Spleen (tissue), 11 donors: ENCODE results near the gene ZNF467. TPM values are rescaled to one million over a fixed set of nuclear protein-coding genes. Genes with fewer than 3 reads are reported as not detected.

Experiments
- DNase-seq: peaks from one replicate; pipeline ENCODE4 v3.0.0-alpha.2; 2020
- H3K27ac ChIP-seq, 8 donors: fragments of 200-600 bp; sonication (generic) in 7 of 8; 1 replicate in 4 of 8; 2 replicates in 4 of 8; pipeline versions ENCODE4 v1.5.0 to v1.8.0; 2016 to 2021; ENCODE audit warnings: inconsistent platforms in 4 of 8, mild to moderate bottlenecking in 4 of 8, moderate library complexity in 1 of 8
- H3K27me3 ChIP-seq, 7 donors: fragments of 200-600 bp; sonication (generic) in 6 of 7; replicated peaks in 1 of 7; 1 replicate in 4 of 7; 2 replicates in 3 of 7; pipeline versions ENCODE4 v1.5.0 to v1.8.0; 2016 to 2021; ENCODE audit warnings: inconsistent platforms in 3 of 7, mild to moderate bottlenecking in 1 of 7
- H3K36me3 ChIP-seq, 6 donors: fragments of 200-600 bp; sonication (generic) in 5 of 6; 1 replicate in 4 of 6; 2 replicates in 2 of 6; pipeline versions ENCODE4 v1.5.0 to v1.8.0; 2016 to 2021; ENCODE audit warnings: inconsistent platforms in 2 of 6
- H3K4me1 ChIP-seq, 6 donors: fragments of 200-600 bp; sonication (generic) in 5 of 6; 1 replicate in 3 of 6; 2 replicates in 3 of 6; pipeline versions ENCODE4 v1.5.0 to v1.8.0; 2016 to 2021; ENCODE audit warnings: inconsistent platforms in 3 of 6
- H3K4me3 ChIP-seq, 8 donors: fragments of 200-600 bp; sonication (generic) in 7 of 8; 1 replicate in 4 of 8; 2 replicates in 4 of 8; pipeline versions ENCODE4 v1.5.0 to v1.8.0; 2016 to 2021; ENCODE audit warnings: inconsistent platforms in 4 of 8, mild to moderate bottlenecking in 4 of 8, moderate library complexity in 2 of 8
- H3K9me3 ChIP-seq, 8 donors: fragments of 200-600 bp; sonication (generic) in 7 of 8; 1 replicate in 4 of 8; 2 replicates in 4 of 8; pipeline versions ENCODE4 v1.5.0 to v1.8.0; 2016 to 2021; ENCODE audit warnings: inconsistent platforms in 4 of 8
- CTCF ChIP-seq, 11 experiments: fragments of 200-600 bp in 7 of 11; fragments of 450-650 bp in 4 of 11; sonication (generic) in 4 of 11; IDR thresholded peaks in 8 of 11; conservative IDR thresholded peaks in 3 of 11; 1 replicate in 7 of 11; 2 replicates in 4 of 11; pipeline versions ENCODE4 v1.4.0 to v1.8.0; 2016 to 2021; ENCODE audit warnings: antibody characterized with exemption in 11 of 11, inconsistent platforms in 4 of 11, mild to moderate bottlenecking in 1 of 11
- POLR2A ChIP-seq, 3 donors: fragments of 450-650 bp; IDR thresholded peaks; one replicate each; pipeline ENCODE4 v1.5.1; 2017; ENCODE audit warnings: antibody characterized with exemption in 3 of 3, mild to moderate bottlenecking in 1 of 3
- POLR2AphosphoS5 ChIP-seq, 3 donors: sonication (generic); formaldehyde crosslinking; IDR thresholded peaks; one replicate each; pipeline ENCODE4 v1.5.1; 2017; ENCODE audit warnings: antibody characterized with exemption in 3 of 3
- WGBS, 5 donors: extraction: QIAGEN DNeasy Blood & Tissue Kit in 3 of 5; methylation state at CpG; one replicate each; pipeline versions ENCODE4 v1.1.5 to v1.1.7; 2013 to 2018; 5-methylcytosine and 5-hydroxymethylcytosine counted together
- intact Hi-C: fragments of 100-400 bp; cut with DNase I; formaldehyde crosslinking; loops from one replicate; pipeline ENCODE4 v1.15.0; 2023; ENCODE audit warnings: low total_unique reads
- polyA plus RNA-seq, 3 donors: library from polyadenylated mRNA; stranded (reverse); fragments of 200-250 nt; gene quantifications; one replicate each; pipeline ENCODE4 v1.2.1, GENCODE V29; 2013
- total RNA-seq, 7 donors: library from RNA; depleted of rRNA in 3 of 7; stranded (reverse); fragments of >200 nt in 3 of 7; fragmentation: NEBNext Ultra II Directional in 4 of 7; extraction: Animal tissue kit (Norgen Biotek cat#: 25700) in 4 of 7; gene quantifications; one replicate each; pipeline versions ENCODE4 v1.1.0 to v1.2.1, GENCODE V29; 2016 to 2021
- donor health status: healthy with polysubstance abuse.
- donor health status: DM: no; HTN: no; CAD: no; lungs with moderate emphysema.
- donor health status: DM: no; HTN: no; CAD: no.
- donor health status: Bipolar disorder and iron deficiency.
- donor health status: healthy.
- donor health status: DM: no; HTN: no; CAD: no.
- donor health status: DM: yes; HTN: yes; CAD: no.

The ZNF467 gene
- total and polyA plus RNA-seq, 10 donors = 6.0 to 48.5 (median 31.3) TPM

GRCh38 chr7:149752646-149753045 is 20.7 kb downstream of the ZNF467 start:
- H3K4me1 ChIP-seq = peaks cover 0 to 30% (median 12%) of the 10 kb centered on the region in 6 donors
- TF ChIP-seq CTCF (IDR thresholded peaks at IDR 0.05 in 8 of 11, conservative IDR thresholded peaks at IDR 0.05 in 3 of 11) = no peak
- TF ChIP-seq POLR2AphosphoS5 (IDR thresholded peaks at IDR 0.05) = no peak
- TF ChIP-seq POLR2A (IDR thresholded peaks at IDR 0.05) = no peak
- peak overlapping the region in 1 of 8 donors; percentile 5 for H3K27ac ChIP-seq
- H3K36me3 ChIP-seq = no peaks in the 10 kb centered on the region
- H3K4me3 ChIP-seq = no peak overlapping the region
- intact Hi-C loops = no loop called here
- DNase-seq = peak; percentile 61
- 32 to 48% (median 42%) methylated on average over 5 of the region's 5 CpGs for WGBS, 5 donors
- peaks cover 0 to 4% (median 0%) of the 10 kb centered on the region in 8 donors for H3K9me3 ChIP-seq
- no peaks in the 10 kb centered on the region for H3K27me3 ChIP-seq

- Histone ChIP-seq H3K4me1 (peaks cover 0 to 30% (median 12%) of the 10 kb centered on the region in 6 donors), H3K27ac (peak overlapping the region in 4 of 8 donors; percentile 14 to 54 (median 34)), H3K36me3 (no peaks in the 10 kb centered on the region), H3K9me3 (peaks cover 0 to 4% (median 0%) of the 10 kb centered on the region in 8 donors), H3K27me3 (no peaks in the 10 kb centered on the region), H3K4me3 (no peak overlapping the region)
- intact Hi-C loops = no loop called here
- 39 to 66% (median 54%) methylated on average over 5 to 8 of the region's 8 CpGs for WGBS, 5 donors
- peak; percentile 76 for DNase-seq
- no peak for TF ChIP-seq POLR2A (IDR thresholded peaks at IDR 0.05)
- peak; percentile 15 to 58 (median 41) for TF ChIP-seq POLR2AphosphoS5 (IDR thresholded peaks at IDR 0.05)
These were observed 22.2 kb downstream of the ZNF467 start for GRCh38 chr7:149751043-149751775.

DNA sequence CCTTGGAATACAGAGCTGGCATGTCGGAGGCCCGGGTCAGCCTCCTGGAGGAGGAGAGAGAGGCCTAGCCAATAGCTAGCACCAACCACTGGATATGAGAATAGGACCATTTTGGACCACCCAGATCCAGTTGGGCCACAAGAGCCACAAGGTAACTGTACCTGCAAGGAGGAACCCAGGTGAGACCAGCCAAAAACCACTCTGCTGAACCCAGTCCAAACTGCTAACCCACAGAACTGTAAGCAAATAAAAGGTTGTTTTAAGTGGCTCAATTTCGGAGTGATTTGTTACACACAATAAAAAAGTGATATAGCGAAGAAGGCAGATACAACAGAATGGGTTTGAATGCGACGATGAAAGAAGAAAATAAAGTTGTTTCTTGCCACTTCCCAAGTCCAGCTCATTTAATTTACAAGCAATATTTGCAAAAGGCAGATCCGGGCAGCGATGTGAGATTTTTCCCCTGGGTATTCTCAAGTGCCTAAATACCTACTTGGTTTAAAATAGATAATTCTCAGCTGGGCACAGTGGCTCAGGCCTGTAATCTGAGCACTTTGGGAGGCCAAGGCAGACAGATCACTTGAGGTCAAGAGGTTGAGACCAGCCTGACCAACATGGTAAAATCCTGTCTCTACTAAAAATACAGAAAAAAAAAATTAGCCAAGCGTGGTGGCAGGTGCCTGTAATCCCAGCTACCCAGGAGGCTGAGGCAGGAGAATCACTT is 23.1 kb downstream of the ZNF467 start:
- H3K4me3 ChIP-seq = no peak overlapping the region
- no peaks in the 10 kb centered on the region for H3K36me3 ChIP-seq
- 86 to 95% (median 92%) methylated on average over 9 of the region's 9 CpGs for WGBS, 5 donors
- intact Hi-C loops = no loop called here
- H3K4me1 ChIP-seq = peaks cover 0 to 30% (median 12%) of the 10 kb centered on the region in 6 donors
- peaks cover 0 to 4% (median 0%) of the 10 kb centered on the region in 8 donors for H3K9me3 ChIP-seq
- peak; percentile 47 for DNase-seq
- no peak for TF ChIP-seq CTCF (IDR thresholded peaks at IDR 0.05 in 8 of 11, conservative IDR thresholded peaks at IDR 0.05 in 3 of 11)
- no peak for TF ChIP-seq POLR2AphosphoS5 (IDR thresholded peaks at IDR 0.05)
- TF ChIP-seq POLR2A (IDR thresholded peaks at IDR 0.05) = no peak
- H3K27me3 ChIP-seq = no peaks in the 10 kb centered on the region
- no peak overlapping the region for H3K27ac ChIP-seq

- WGBS, 5 donors = 71 to 85% (median 74%) methylated on average over 7 to 9 of the region's 9 CpGs
- DNase-seq = peak; percentile 58
- Histone ChIP-seq H3K9me3 (peaks cover 0 to 4% (median 0%) of the 10 kb centered on the region in 8 donors), H3K4me1 (peaks cover 0 to 24% (median 12%) of the 10 kb centered on the region in 6 donors), H3K27me3 (peaks cover 0 to 10% (median 0%) of the 10 kb centered on the region in 7 donors), H3K4me3 (no peak overlapping the region), H3K36me3 (no peaks in the 10 kb centered on the region), H3K27ac (no peak overlapping the region)
- intact Hi-C loops = no loop called here
- no peak for TF ChIP-seq POLR2AphosphoS5 (IDR thresholded peaks at IDR 0.05)
- TF ChIP-seq POLR2A (IDR thresholded peaks at IDR 0.05) = no peak
- no peak for TF ChIP-seq CTCF (IDR thresholded peaks at IDR 0.05 in 8 of 11, conservative IDR thresholded peaks at IDR 0.05 in 3 of 11)
These were observed 25.1 kb downstream of the ZNF467 start for GRCh38 chr7:149748076-149748874.
